HG02852 (cell line): ENCODE data around the gene TRIM41.

ENCODE experiments used
- ATAC-seq: cut with Tn5 transposase; IDR thresholded peaks from one replicate; pipeline ENCODE4 v1.9.1; 2021; ENCODE audit warnings: mild to moderate bottlenecking, moderate library complexity; ENCODE audit not compliant: unreplicated experiment

The TRIM41 gene

DNA sequence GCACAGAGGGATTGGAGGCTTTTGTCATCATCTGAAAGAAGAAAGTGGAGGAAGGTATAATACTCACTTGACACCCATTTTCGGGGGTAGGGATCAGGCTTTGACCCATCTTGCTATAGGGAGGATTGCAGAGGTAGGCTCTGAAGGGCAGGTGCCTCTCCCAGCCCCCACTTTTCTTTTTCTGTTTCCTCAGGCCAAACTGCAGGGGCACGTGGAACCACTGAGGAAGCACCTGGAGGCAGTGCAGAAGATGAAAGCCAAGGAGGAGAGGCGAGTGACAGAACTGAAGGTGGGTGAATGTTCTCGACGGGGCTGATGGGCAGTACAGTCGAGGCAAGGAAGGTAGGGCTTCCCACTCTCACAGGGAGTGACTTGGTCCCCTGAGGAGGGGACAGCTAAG, 7.5 kb downstream of the TRIM41 start:
- no peak for ATAC-seq

GRCh38 chr5:181231432-181231831, 8.4 kb downstream of the TRIM41 start:
- ATAC-seq: no peak

DNA sequence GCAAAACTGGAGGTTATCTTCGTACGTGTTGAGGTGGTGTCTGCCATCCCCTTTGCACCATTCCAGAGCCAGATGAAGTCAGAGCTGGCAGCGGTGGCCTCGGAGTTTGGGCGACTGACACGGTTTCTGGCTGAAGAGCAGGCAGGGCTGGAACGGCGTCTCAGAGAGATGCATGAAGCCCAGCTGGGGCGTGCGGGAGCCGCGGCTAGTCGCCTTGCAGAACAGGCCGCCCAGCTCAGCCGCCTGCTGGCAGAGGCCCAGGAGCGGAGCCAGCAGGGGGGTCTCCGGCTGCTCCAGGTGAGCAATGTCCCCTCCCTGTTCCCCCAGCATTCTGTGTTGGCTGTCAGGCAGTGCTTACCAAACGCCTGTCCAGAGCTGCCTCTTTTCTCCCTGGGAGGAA, 9.5 kb downstream of the TRIM41 start:
- no peak for ATAC-seq

GRCh38 chr5:181233088-181233800, 10.2 kb downstream of the TRIM41 start:
- ATAC-seq: no peak

- ATAC-seq: no peak
Observed at GRCh38 chr5:181233801-181234454, 10.8 kb downstream of the TRIM41 start.

DNA sequence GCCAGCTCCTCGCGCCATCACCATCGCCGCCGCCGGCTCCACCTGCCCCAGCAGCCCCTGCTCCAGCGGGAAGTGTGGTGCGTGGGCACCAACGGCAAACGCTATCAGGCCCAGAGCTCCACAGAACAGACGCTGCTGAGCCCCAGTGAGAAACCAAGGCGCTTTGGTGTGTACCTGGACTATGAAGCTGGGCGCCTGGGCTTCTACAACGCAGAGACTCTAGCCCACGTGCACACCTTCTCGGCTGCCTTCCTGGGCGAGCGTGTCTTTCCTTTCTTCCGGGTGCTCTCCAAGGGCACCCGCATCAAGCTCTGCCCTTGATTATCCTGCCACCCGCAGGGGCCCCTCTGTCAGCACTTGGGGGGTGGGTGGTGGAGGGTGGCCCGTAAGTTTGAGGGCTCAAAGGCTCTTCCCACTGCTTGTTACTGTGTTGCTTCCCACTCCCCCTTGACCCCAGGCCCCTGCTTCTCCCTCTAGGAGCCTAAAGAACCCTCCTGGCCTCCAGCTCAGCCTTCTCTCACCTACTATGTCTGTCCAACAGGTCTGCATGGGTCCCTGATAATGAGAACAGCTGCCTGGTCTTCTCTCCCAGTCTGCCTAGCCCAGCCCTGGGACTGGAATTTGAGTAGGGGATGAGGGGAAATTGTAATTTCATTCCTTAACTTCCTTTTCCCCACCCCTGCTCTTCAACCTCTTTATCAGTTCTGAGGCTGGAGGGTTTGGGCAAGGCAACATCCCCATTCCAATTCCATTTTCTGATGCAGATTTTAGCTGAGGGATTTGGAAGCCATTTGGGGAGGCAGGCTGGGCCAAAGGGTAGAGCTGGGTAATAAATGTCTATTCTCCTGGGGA, 11.6 kb downstream of the TRIM41 start:
- no peak for ATAC-seq

DNA sequence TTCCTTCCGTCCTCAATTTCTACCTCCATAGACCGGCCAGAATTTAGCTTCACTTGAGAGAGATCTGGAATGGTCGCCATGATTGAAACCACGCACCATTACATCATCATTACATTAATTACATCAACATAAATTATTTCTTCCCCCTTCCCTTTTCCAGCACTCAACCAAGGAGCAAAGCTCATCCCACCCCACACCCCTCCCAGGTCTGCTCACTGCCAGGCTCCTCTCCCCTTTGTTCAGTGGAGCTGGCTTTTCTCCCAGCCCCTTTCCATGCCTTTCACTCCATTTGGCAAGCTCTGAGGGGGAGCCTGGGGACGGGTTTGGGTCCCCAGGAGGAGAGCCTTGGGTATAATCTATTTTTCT, 12.2 kb downstream of the TRIM41 start:
- ATAC-seq: no peak

DNA sequence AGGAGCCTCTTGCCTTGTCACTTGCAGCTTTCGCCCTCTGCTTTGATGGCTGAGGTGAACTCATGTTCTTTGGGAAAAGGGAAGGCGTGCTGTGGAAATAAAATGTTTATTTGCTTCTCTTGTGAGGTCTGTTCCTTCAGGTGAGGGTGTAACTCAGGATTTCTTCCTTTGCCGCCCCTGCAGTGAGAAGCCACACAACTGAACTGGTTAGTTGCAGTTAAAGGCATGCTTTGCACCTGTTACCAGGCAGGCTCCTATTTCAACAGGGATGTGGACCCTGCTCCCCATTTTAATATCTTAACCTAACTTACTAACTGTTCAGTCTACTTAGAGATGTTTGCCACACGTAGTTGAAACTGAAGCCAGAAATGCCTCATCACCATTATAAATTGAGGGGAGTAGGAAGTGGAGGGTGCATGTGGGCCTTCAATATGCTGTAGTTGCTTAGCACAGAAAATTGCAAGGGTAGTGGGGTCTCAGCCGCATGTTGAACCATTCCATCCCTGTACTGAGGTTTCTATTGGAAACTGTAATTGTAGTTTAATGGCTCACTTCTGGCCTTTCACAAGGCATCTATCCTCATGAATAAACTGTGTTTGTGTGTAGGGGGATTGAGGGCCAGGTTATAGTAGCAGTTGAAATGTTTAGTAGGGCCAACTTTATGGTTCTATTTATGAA, 12.7 kb downstream of the TRIM41 start:
- ATAC-seq: no peak

- ATAC-seq: no peak
Observed at GRCh38 chr5:181236471-181236870, 13.4 kb downstream of the TRIM41 start.

GRCh38 chr5:181236954-181237641, 14.0 kb downstream of the TRIM41 start:
- ATAC-seq: no peak

- ATAC-seq: no peak
Observed at GRCh38 chr5:181237729-181238385, 14.8 kb downstream of the TRIM41 start.

GRCh38 chr5:181239062-181239663, 16.1 kb downstream of the TRIM41 start:
- no peak for ATAC-seq

DNA sequence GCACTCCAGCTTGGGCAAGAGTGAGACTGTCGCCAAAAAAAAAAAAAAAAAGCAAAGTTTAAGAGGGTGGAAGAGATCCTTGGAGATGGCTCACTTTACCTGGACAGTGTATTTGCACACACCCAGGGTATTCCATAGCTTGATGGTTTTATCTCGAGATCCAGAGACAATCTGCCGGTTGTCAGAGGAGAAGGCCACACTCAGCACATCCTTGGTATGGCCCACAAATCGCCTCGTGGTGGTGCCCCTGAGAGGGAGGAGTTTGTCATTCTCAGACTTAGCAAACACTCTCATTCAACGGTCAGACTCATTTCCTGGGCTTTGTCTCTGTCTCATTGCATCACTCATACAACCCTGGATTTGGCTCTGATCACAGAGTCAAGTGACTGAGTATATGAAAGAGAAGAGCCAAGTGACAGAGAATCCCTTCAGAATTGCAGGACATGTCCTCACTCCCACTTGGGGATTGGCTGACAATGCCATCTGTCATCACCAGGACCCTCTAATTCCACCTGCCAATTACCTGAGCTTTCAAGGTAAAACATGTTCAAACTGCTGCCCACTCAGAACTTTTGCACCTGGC, 18.4 kb downstream of the TRIM41 start:
- ATAC-seq: no peak

DNA sequence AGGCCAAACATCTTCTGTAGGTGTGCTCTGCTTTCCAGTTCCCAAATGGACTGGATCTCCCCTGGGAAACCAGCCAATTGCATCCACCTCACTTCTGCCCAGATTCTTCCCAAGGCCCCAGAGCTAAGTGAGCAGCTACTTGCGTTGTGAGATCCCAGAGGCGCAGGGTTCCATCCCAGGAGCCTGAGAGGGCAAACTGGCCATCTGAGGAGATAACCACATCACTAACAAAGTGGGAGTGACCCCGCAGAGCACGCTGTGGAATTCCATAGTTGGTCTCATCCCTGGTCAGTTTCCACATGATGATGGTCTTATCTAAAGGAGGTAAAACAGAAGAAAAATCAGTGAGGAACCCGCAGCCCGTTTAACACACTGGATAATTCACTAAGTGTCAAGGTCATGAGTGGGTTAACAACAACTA, 19.0 kb downstream of the TRIM41 start:
- ATAC-seq: no peak

DNA sequence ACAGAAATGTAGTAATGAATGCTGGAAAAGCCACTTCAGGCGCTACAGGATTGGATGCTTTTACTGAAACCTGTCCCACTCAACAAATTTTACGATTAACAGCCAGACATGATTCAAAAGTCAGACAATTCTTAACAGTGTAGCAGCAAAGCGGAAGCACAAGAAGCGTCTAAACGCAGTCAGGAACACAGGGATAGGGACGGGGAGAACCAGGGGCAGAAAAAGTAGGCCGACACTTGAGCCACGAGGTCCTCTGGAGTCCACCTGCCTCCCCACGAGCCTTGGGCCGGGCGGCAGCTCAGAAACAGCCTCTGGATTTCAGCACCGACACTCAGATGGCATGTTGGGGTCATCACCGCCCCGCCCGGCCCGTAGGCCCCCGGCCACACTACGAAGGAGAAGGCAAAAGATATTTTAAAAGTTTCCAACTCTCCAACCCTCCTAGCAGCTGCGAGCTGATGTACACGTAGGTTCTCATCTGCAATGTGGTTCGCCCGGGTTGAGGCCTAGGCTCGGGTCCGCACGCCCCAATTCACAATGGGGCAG, 20.0 kb downstream of the TRIM41 start:
- ATAC-seq: peak; percentile 2

DNA sequence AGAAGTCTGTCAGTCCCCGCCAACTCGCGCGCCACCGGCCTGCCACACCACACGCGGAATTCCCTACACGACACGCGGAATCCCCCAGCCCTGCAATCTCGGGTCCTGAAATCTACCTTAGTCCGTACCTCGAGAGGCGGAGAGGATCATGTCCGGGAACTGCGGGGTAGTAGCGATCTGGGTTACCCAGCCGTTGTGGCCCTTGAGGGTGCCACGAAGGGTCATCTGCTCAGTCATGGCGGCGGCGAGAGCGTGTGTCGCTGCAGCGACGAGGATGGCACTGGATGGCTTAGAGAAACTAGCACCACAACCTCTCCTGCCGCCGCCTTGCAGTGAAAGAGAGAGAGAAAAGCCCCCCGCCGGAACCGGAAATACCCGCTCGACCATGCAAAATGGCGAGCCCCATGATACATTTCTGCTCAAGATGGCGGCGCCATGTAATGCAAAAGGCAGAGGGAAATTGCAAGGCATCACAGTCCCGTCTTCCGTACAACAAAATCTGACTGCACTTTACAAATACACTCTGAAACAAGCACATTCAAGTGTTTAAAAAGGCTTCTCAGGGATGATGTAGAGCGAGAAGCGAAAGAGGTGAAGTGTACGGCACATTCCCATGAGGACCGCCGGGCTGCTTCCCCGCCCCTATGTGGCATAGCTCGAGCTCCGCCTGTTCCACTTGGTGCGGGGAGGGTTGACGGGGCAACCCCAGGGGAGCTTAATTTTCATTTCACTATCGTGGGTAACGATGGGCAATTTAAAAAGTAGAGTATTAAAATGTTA, 20.7 kb downstream of the TRIM41 start, which contains the start of gene RACK1:
Gene RACK1, minus strand, starts transcription at position 343 of the 780 bp plus-strand sequence. Its CDS starts 106 bp downstream, at position 237.
- peak; percentile 56 for ATAC-seq

DNA sequence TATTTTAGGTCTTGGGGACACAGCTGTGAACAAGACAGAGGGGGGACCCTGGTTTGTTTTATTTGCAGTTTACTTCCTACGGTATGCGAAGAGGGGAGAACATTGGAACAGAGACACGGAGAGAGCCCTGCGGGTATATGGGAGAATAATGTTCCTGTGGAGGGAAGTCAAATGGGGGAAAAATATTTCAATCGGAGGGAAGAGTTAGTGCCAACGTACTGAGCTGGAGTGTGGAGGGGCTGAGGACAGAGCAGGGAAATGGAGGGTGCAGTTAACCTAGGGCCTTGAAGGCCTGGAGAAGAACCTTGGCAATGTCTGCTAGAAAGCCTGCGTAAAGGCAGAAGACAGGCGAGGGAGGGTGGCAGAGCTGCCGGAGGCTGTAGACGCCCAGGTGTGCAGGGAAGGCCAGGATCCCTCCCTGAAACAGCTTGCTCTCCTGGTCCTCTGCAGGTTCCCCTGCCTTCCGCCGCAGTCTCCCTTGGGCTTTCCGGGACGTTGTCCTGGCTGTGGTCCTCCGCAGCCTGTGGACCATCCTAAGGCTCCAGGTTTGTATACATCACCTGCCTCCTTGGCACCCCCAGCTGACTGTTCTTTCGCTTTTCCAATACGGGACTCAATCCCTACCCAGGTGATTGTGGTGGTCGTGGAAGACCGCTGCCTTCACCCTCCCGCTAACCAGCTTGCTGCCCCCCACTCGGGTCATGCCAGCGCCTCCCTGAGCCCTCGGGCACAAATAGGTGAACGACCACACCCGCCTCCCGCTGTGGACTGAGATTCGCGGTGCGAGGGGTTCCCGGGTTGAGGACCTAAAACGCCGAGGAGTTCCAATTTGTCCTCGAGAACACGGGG, 22.6 kb downstream of the TRIM41 start:
- ATAC-seq: peak; percentile 2
